ENCODE data around the gene OLFML2B.

GRCh38 chr1:161962091-161962887 is 61.4 kb downstream of the OLFML2B start:
- TF ChIP-seq, protein P1, sequence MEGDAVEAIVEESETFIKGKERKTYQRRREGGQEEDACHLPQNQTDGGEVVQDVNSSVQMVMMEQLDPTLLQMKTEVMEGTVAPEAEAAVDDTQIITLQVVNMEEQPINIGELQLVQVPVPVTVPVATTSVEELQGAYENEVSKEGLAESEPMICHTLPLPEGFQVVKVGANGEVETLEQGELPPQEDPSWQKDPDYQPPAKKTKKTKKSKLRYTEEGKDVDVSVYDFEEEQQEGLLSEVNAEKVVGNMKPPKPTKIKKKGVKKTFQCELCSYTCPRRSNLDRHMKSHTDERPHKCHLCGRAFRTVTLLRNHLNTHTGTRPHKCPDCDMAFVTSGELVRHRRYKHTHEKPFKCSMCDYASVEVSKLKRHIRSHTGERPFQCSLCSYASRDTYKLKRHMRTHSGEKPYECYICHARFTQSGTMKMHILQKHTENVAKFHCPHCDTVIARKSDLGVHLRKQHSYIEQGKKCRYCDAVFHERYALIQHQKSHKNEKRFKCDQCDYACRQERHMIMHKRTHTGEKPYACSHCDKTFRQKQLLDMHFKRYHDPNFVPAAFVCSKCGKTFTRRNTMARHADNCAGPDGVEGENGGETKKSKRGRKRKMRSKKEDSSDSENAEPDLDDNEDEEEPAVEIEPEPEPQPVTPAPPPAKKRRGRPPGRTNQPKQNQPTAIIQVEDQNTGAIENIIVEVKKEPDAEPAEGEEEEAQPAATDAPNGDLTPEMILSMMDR (conservative IDR thresholded peaks at IDR 0.05; ENCODE audit: low read length) = no peak
- TF ChIP-seq EZH2phosphoT487 (IDR thresholded peaks at IDR 0.05; ENCODE audit: borderline replicate concordance) = no peak

Measured in Loucy (cell line).